Activated CD4-positive, alpha-beta T cell treated with anti-CD3 and anti-CD28 coated beads, Interleukin-2, Interleukin-4, amounts not matched to agents 100 ng/mL and 50 ng/mL, durations not matched to agents 16 hours and 8 hours (primary cell): ENCODE measurements around the gene C2.
"Not testable (repeated sequence)": the region's sequence is repeated elsewhere in the genome, so short reads cannot be mapped to it uniquely, and the experiment has no call there.

Source experiments
- DNase-seq: peaks from one replicate; pipeline ENCODE4 v3.0.0-alpha.2; 2020; ENCODE audit warnings: low spot score

Gene C2

GRCh38 chr6:31958412-31958740 lies 30.9 kb downstream of the C2 start:
- no peak for DNase-seq

- DNase-seq, result peak; percentile 99
These were observed 31.5 kb downstream of the C2 start, which contains the start of the genes NELFE and SKIC2 for GRCh38 chr6:31958741-31959739. TSS of gene NELFE (minus strand) at chr6:31958971. CDS start at chr6:31958446, 525 bp downstream. TSS of gene SKIC2 (plus strand) at chr6:31959175. CDS start at chr6:31959193, 18 bp downstream.

- no peak for DNase-seq
These were observed 34.1 kb downstream of the C2 start for GRCh38 chr6:31961616-31962015.

GRCh38 chr6:31963921-31964320 lies 36.4 kb downstream of the C2 start:
- no peak for DNase-seq

- DNase-seq, result no peak
These were observed 38.2 kb downstream of the C2 start for GRCh38 chr6:31965700-31966099.

- no peak for DNase-seq
These were observed 39.0 kb downstream of the C2 start for GRCh38 chr6:31966506-31966905.

GRCh38 chr6:31966997-31967925 lies 39.7 kb downstream of the C2 start:
- DNase-seq, result no peak

GRCh38 chr6:31967926-31968320 lies 40.4 kb downstream of the C2 start:
- DNase-seq, result no peak

GRCh38 chr6:31968326-31968725 lies 40.8 kb downstream of the C2 start:
- no peak for DNase-seq

GRCh38 chr6:31968791-31969711 lies 41.5 kb downstream of the C2 start:
- DNase-seq, result no peak

GRCh38 chr6:31969712-31970603 lies 42.4 kb downstream of the C2 start:
- no peak for DNase-seq

GRCh38 chr6:31970604-31971271 lies 43.2 kb downstream of the C2 start:
- DNase-seq, result no peak

- no peak for DNase-seq
These were observed 43.9 kb downstream of the C2 start for GRCh38 chr6:31971279-31971992.

GRCh38 chr6:31971993-31972708 lies 44.6 kb downstream of the C2 start, which contains the start of gene DXO:
TSS of gene DXO (minus strand) at chr6:31972138. CDS start at chr6:31971675, 463 bp downstream.
- peak; percentile 98 for DNase-seq

- peak; percentile 20 for DNase-seq
These were observed 45.3 kb downstream of the C2 start for GRCh38 chr6:31972709-31973350.

- not testable (repeated sequence) for DNase-seq
These were observed 48.5 kb downstream of the C2 start for GRCh38 chr6:31976065-31976464.

GRCh38 chr6:31977816-31978431 lies 50.4 kb downstream of the C2 start:
- DNase-seq, result no peak
